Cardiac muscle cell (in vitro differentiated cells and primary cell): Measurements from ENCODE around the gene FBXO34. TPM values are rescaled to one million over a fixed set of nuclear protein-coding genes. Genes with fewer than 3 reads are reported as not detected.

Source experiments
- DNase-seq, 2 donors: peaks; one replicate each; pipeline versions ENCODE4 v3.0.0 to v3.0.0-alpha.2; 2010 to 2017; ENCODE audit warnings: low read depth in 1 of 2, low spot score in 1 of 2
- H3K27ac ChIP-seq: fragments of 200-600 bp; sonication (generic); 2 replicates; pipeline ENCODE4 v1.5.1; 2016
- H3K27me3 ChIP-seq: fragments of 200-600 bp; sonication (generic); 2 replicates; pipeline ENCODE4 v1.6.0; 2016; ENCODE audit warnings: control low read depth
- H3K36me3 ChIP-seq: fragments of 200-600 bp; sonication (generic); 2 replicates; pipeline ENCODE4 v1.5.1; 2016; ENCODE audit warnings: control low read depth
- H3K4me1 ChIP-seq: fragments of 200-600 bp; sonication (generic); 2 replicates; pipeline ENCODE4 v1.8.1; 2017; ENCODE audit warnings: low read depth, mild to moderate bottlenecking, mixed run types
- H3K4me3 ChIP-seq: fragments of 200-600 bp; sonication (generic); 2 replicates; pipeline ENCODE4 v1.5.1; 2016; ENCODE audit warnings: mild to moderate bottlenecking
- H3K9me3 ChIP-seq: fragments of 200-600 bp; sonication (generic); 2 replicates; pipeline ENCODE4 v1.5.1; 2017; ENCODE audit warnings: low read depth, mild to moderate bottlenecking, control low read depth
- CTCF ChIP-seq: IDR thresholded peaks from 2 replicates; pipeline ENCODE4 v1.5.1; 2012; ENCODE audit warnings: low read depth, mild to moderate bottlenecking, low read length
- polyA plus RNA-seq: library from polyadenylated mRNA; unstranded; fragments of >200 nt; fragmentation: Nextera tagmentation; extraction: Ambion mirVana; gene quantifications from 2 replicates; pipeline ENCODE4 v1.2.1, GENCODE V29; 2016
- total RNA-seq: library from RNA; depleted of rRNA; stranded (reverse); fragments of >200 nt; gene quantifications from 2 replicates; pipeline ENCODE4 v1.2.3, GENCODE V29; 2016

FBXO34 gene
- total and polyA plus RNA-seq, 2 experiments from 2014 or later: 19.2 to 21.1 TPM

GRCh38 chr14:55359307-55359706 is 88.1 kb downstream of the FBXO34 start:
- no peak overlapping the region for H3K4me3 ChIP-seq
- no peak overlapping the region for H3K27ac ChIP-seq
- H3K27me3 ChIP-seq: no peaks in the 10 kb centered on the region
- no peak for TF ChIP-seq CTCF
- H3K36me3 ChIP-seq: no peaks in the 10 kb centered on the region
- peaks cover 2% of the 10 kb centered on the region for H3K4me1 ChIP-seq
- no peaks in the 10 kb centered on the region for H3K9me3 ChIP-seq
- no peak for DNase-seq

- TF ChIP-seq CTCF: no peak
- no peak for DNase-seq
- Histone ChIP-seq H3K27ac (no peak overlapping the region), H3K4me3 (no peak overlapping the region), H3K4me1 (no peaks in the 10 kb centered on the region), H3K36me3 (peaks cover 3% of the 10 kb centered on the region), H3K9me3 (no peaks in the 10 kb centered on the region), H3K27me3 (no peaks in the 10 kb centered on the region)
These were observed 90.0 kb downstream of the FBXO34 start for GRCh38 chr14:55361190-55361589.

- Histone ChIP-seq H3K9me3 (no peaks in the 10 kb centered on the region), H3K4me1 (no peaks in the 10 kb centered on the region), H3K4me3 (no peak overlapping the region), H3K27ac (no peak overlapping the region), H3K36me3 (peaks cover 3% of the 10 kb centered on the region), H3K27me3 (no peaks in the 10 kb centered on the region)
- DNase-seq: no peak
- no peak for TF ChIP-seq CTCF
These were observed 95.0 kb downstream of the FBXO34 start for GRCh38 chr14:55366271-55366670.

- TF ChIP-seq CTCF: no peak
- H3K9me3 ChIP-seq: no peaks in the 10 kb centered on the region
- no peak overlapping the region for H3K27ac ChIP-seq
- peaks cover 5% of the 10 kb centered on the region for H3K36me3 ChIP-seq
- H3K4me1 ChIP-seq: no peaks in the 10 kb centered on the region
- no peak for DNase-seq
- no peaks in the 10 kb centered on the region for H3K27me3 ChIP-seq
- H3K4me3 ChIP-seq: no peak overlapping the region
These were observed 99.7 kb downstream of the FBXO34 start for GRCh38 chr14:55370883-55371455.

GRCh38 chr14:55372423-55372822 is 101.2 kb downstream of the FBXO34 start:
- H3K27ac ChIP-seq: no peak overlapping the region
- H3K36me3 ChIP-seq: peaks cover 8% of the 10 kb centered on the region
- no peaks in the 10 kb centered on the region for H3K4me1 ChIP-seq
- TF ChIP-seq CTCF: no peak
- H3K9me3 ChIP-seq: no peaks in the 10 kb centered on the region
- no peaks in the 10 kb centered on the region for H3K27me3 ChIP-seq
- H3K4me3 ChIP-seq: no peak overlapping the region
- DNase-seq: no peak

- Histone ChIP-seq H3K9me3 (no peaks in the 10 kb centered on the region), H3K4me3 (no peak overlapping the region), H3K4me1 (no peaks in the 10 kb centered on the region), H3K36me3 (peaks cover 12% of the 10 kb centered on the region), H3K27me3 (no peaks in the 10 kb centered on the region), H3K27ac (no peak overlapping the region)
- no peak for DNase-seq
- TF ChIP-seq CTCF: no peak
These were observed 101.6 kb downstream of the FBXO34 start for GRCh38 chr14:55372825-55373224.
